Glutamatergic neuron (in vitro differentiated cells): ENCODE results near the gene LONP2. TPM values are rescaled to one million over a fixed set of nuclear protein-coding genes. Genes with fewer than 3 reads are reported as not detected.

Experiments
- DNase-seq: peaks from one replicate; pipeline ENCODE4 v3.0.0; 2022
- H3K27ac Mint-ChIP-seq: one replicate; pipeline ENCODE4 v1.8.0; 2020; ENCODE audit warnings: mild to moderate bottlenecking, mixed read lengths, inconsistent platforms; ENCODE audit not compliant: unreplicated experiment
- H3K27me3 Mint-ChIP-seq: one replicate; pipeline ENCODE4 v1.8.0; 2020; ENCODE audit warnings: mild to moderate bottlenecking, moderate library complexity, mixed read lengths, inconsistent platforms; ENCODE audit not compliant: unreplicated experiment
- H3K36me3 Mint-ChIP-seq: one replicate; pipeline ENCODE4 v1.8.0; 2020; ENCODE audit warnings: mild to moderate bottlenecking, mixed read lengths, inconsistent platforms; ENCODE audit not compliant: unreplicated experiment
- H3K4me1 Mint-ChIP-seq: one replicate; pipeline ENCODE4 v1.8.0; 2020; ENCODE audit warnings: mild to moderate bottlenecking, low read depth, mixed read lengths, inconsistent platforms; ENCODE audit not compliant: unreplicated experiment
- H3K4me3 Mint-ChIP-seq: one replicate; pipeline ENCODE4 v1.8.0; 2020; ENCODE audit warnings: mild to moderate bottlenecking, mixed read lengths, inconsistent platforms; ENCODE audit not compliant: unreplicated experiment
- H3K9me3 Mint-ChIP-seq: one replicate; pipeline ENCODE4 v1.8.0; 2020; ENCODE audit warnings: mild to moderate bottlenecking, moderate library complexity, mixed read lengths, inconsistent platforms; ENCODE audit not compliant: unreplicated experiment
- CTCF ChIP-seq: fragments of 200-600 bp; sonication (generic); IDR thresholded peaks from one replicate; pipeline ENCODE4 v1.5.0; 2021; ENCODE audit not compliant: partially characterized antibody, unreplicated experiment
- total RNA-seq: library from RNA; stranded (reverse); fragmentation: NEBNext Ultra II Directional; extraction: Animal tissue kit (Norgen Biotek cat#: 25700); gene quantifications from one replicate; pipeline ENCODE4 v1.2.1, GENCODE V29; 2021; ENCODE audit not compliant: unreplicated experiment

Gene LONP2
- total RNA-seq, 1 donor from 2014 or later = 57.3 TPM

GRCh38 chr16:48261569-48261968 lies 17.5 kb downstream of the LONP2 start:
- H3K4me1 Mint-ChIP-seq = no peaks in the 10 kb centered on the region
- H3K36me3 Mint-ChIP-seq = peaks cover 9% of the 10 kb centered on the region
- no peak for DNase-seq
- TF ChIP-seq CTCF = no peak
- H3K27ac Mint-ChIP-seq = no peak overlapping the region
- no peaks in the 10 kb centered on the region for H3K9me3 Mint-ChIP-seq
- no peak overlapping the region for H3K4me3 Mint-ChIP-seq
- H3K27me3 Mint-ChIP-seq = no peaks in the 10 kb centered on the region

GRCh38 chr16:48262631-48263030 lies 18.5 kb downstream of the LONP2 start:
- no peak overlapping the region for H3K4me3 Mint-ChIP-seq
- H3K4me1 Mint-ChIP-seq = no peaks in the 10 kb centered on the region
- DNase-seq = no peak
- TF ChIP-seq CTCF = no peak
- peaks cover 9% of the 10 kb centered on the region for H3K36me3 Mint-ChIP-seq
- H3K27ac Mint-ChIP-seq = no peak overlapping the region
- no peaks in the 10 kb centered on the region for H3K27me3 Mint-ChIP-seq
- no peaks in the 10 kb centered on the region for H3K9me3 Mint-ChIP-seq

GRCh38 chr16:48269011-48269410 lies 24.9 kb downstream of the LONP2 start:
- no peak for DNase-seq
- Mint-ChIP-seq H3K36me3 (no peaks in the 10 kb centered on the region), H3K4me1 (no peaks in the 10 kb centered on the region), H3K27ac (no peak overlapping the region), H3K4me3 (no peak overlapping the region), H3K27me3 (no peaks in the 10 kb centered on the region), H3K9me3 (no peaks in the 10 kb centered on the region)
- TF ChIP-seq CTCF = no peak

- H3K27me3 Mint-ChIP-seq = peaks cover under 1% of the 10 kb centered on the region
- H3K9me3 Mint-ChIP-seq = no peaks in the 10 kb centered on the region
- no peak for TF ChIP-seq CTCF
- no peak overlapping the region for H3K4me3 Mint-ChIP-seq
- no peak for DNase-seq
- H3K4me1 Mint-ChIP-seq = no peaks in the 10 kb centered on the region
- no peaks in the 10 kb centered on the region for H3K36me3 Mint-ChIP-seq
- no peak overlapping the region for H3K27ac Mint-ChIP-seq
Observed at GRCh38 chr16:48271728-48272127, 27.6 kb downstream of the LONP2 start.

- Mint-ChIP-seq H3K4me3 (no peak overlapping the region), H3K36me3 (no peaks in the 10 kb centered on the region), H3K27me3 (peaks cover 2% of the 10 kb centered on the region), H3K9me3 (no peaks in the 10 kb centered on the region), H3K4me1 (peaks cover 3% of the 10 kb centered on the region), H3K27ac (no peak overlapping the region)
- TF ChIP-seq CTCF = no peak
- DNase-seq = no peak
Observed at GRCh38 chr16:48272837-48273421, 28.8 kb downstream of the LONP2 start.
